ENCODE data around the gene NRG3. TPM values are rescaled to one million over a fixed set of nuclear protein-coding genes. Genes with fewer than 3 reads are reported as not detected.
"Not testable (repeated sequence)": the region's sequence is repeated elsewhere in the genome, so short reads cannot be mapped to it uniquely, and the experiment has no call there.

The NRG3 gene
- total and polyA plus RNA-seq, 12 donors, result 0.46 to 3.8 (median 1.3) TPM

- intact Hi-C loops (cut with DNase I), result no loop called here
- no peaks in the 10 kb centered on the region for H3K36me3 ChIP-seq (replicated peaks in 1 of 2)
- TF ChIP-seq POLR2A (IDR thresholded peaks at IDR 0.05) (no peak), CTCF (IDR thresholded peaks at IDR 0.05) (no peak)
- H3K4me3 ChIP-seq, result no peak overlapping the region
- no peaks in the 10 kb centered on the region for H3K9me3 ChIP-seq (replicated peaks in 1 of 3)
- H3K27me3 ChIP-seq, result no peaks in the 10 kb centered on the region
- H3K27ac ChIP-seq, result no peak overlapping the region
- 82 to 89% (median 85%) methylated on average over 5 of the region's 5 CpGs for WGBS, 4 donors
- no peaks in the 10 kb centered on the region for H3K4me1 ChIP-seq (replicated peaks in 1 of 2)
- no peak for DNase-seq
Measured at GRCh38 chr10:82953331-82953730, 1078.3 kb downstream of the NRG3 start.

GRCh38 chr10:82953909-82954308 lies 1078.9 kb downstream of the NRG3 start:
- Histone ChIP-seq H3K9me3 (replicated peaks in 1 of 3) (no peaks in the 10 kb centered on the region), H3K27me3 (no peaks in the 10 kb centered on the region), H3K4me3 (no peak overlapping the region), H3K27ac (no peak overlapping the region), H3K36me3 (replicated peaks in 1 of 2) (no peaks in the 10 kb centered on the region), H3K4me1 (replicated peaks in 1 of 2) (no peaks in the 10 kb centered on the region)
- intact Hi-C loops (cut with DNase I), result no loop called here
- WGBS, 4 donors, result 66 to 84% (median 77%) methylated on average over 4 of the region's 4 CpGs
- TF ChIP-seq CTCF (IDR thresholded peaks at IDR 0.05), result no peak
- no peak for TF ChIP-seq POLR2A (IDR thresholded peaks at IDR 0.05)
- DNase-seq, result no peak

- not testable (repeated sequence) for H3K27ac ChIP-seq; H3K4me1 ChIP-seq (replicated peaks in 1 of 2); H3K9me3 ChIP-seq (replicated peaks in 1 of 3); H3K36me3 ChIP-seq (replicated peaks in 1 of 2); DNase-seq; H3K27me3 ChIP-seq; H3K4me3 ChIP-seq
- 67 to 78% (median 70%) methylated on average over 7 of the region's 7 CpGs for WGBS, 4 donors
- intact Hi-C loops (cut with DNase I), result loop anchor here in 1 of 2 donors (10.0 kb wide), 1 partner anchor 166 kb away; no protein-coding TSS in a partner anchor
Measured at GRCh38 chr10:82960421-82961060, 1085.5 kb downstream of the NRG3 start.

- intact Hi-C loops (cut with DNase I), result loop anchor here in 1 of 2 donors (10.0 kb wide), 1 partner anchor 167 kb away; no protein-coding TSS in a partner anchor
- WGBS, 4 donors, result 56 to 86% (median 66%) methylated on average over 1 of the region's 1 CpG
Measured at GRCh38 chr10:82961864-82962263, 1086.9 kb downstream of the NRG3 start.

More at GRCh38 chr10:82961864-82962263, 1086.9 kb downstream of the NRG3 start:
- no peak overlapping the region for H3K4me3 ChIP-seq
- H3K9me3 ChIP-seq (replicated peaks in 1 of 3), result no peaks in the 10 kb centered on the region
- H3K27ac ChIP-seq, result no peak overlapping the region
- no peak for TF ChIP-seq POLR2A (IDR thresholded peaks at IDR 0.05)
- no peak for TF ChIP-seq CTCF (IDR thresholded peaks at IDR 0.05)
- DNase-seq, result no peak
- no peaks in the 10 kb centered on the region for H3K4me1 ChIP-seq (replicated peaks in 1 of 2)
- H3K36me3 ChIP-seq (replicated peaks in 1 of 2), result no peaks in the 10 kb centered on the region
- H3K27me3 ChIP-seq, result no peaks in the 10 kb centered on the region
